GM12878 (cell line): ENCODE results near the gene ADAMTS14. TPM values are rescaled to one million over a fixed set of nuclear protein-coding genes. Genes with fewer than 3 reads are reported as not detected.

Source experiments
- ATAC-seq: fragments of 200-7000 bp; cut with Tn5 transposase; 3 replicates; pipeline ENCODE4 v1.9.1; 2020; ENCODE audit warnings: mild to moderate bottlenecking, moderate library complexity
- BruUV-seq: library from RNA; stranded (reverse); fragments of 400-500 nt; replicated peaks from 2 replicates; lab custom pipeline; 2021; lab: Mats Ljungman, UMichigan
- CTCF ChIA-PET: fragments of 300-600 bp; sonication (Branson Sonifier 250); formaldehyde crosslinking; extraction: SDS; loops from one replicate; lab custom pipeline; 2021; ENCODE audit warnings: inconsistent platforms; lab: Yijun Ruan, JAX
- POLR2A ChIA-PET: fragments of 350-600 bp; formaldehyde crosslinking; extraction: SDS; loops from one replicate; lab custom pipeline; 2021; ENCODE audit warnings: inconsistent platforms; lab: Charles Lee
- RAD21 ChIA-PET: fragments of 300-600 bp; sonication (Branson Sonifier 250); formaldehyde crosslinking; loops from one replicate; lab custom pipeline; 2023; ENCODE audit warnings: antibody characterized with exemption; ENCODE audit not compliant: unreplicated experiment; lab: Charles Lee
- SMC1A ChIA-PET: fragments of 300-600 bp; sonication (Branson Sonifier 250); formaldehyde crosslinking; loops from one replicate; lab custom pipeline; 2023; ENCODE audit not compliant: unreplicated experiment, uncharacterized antibody; lab: Charles Lee
- DNase-seq: peaks from one replicate; pipeline ENCODE4 v3.0.0-alpha.2; 2011; ENCODE audit warnings: low read depth, low spot score
- FAIRE-seq: peaks from 3 replicates; lab custom pipeline; 2011; peaks lifted over from hg19 to GRCh38; lab: Jason Lieb, UNC
- H2AFZ ChIP-seq: 2 replicates; pipeline ENCODE4 v1.6.0; 2011; ENCODE audit warnings: low read depth, low read length, control low read depth; ENCODE audit not compliant: control insufficient read depth
- H3K27ac ChIP-seq: 2 replicates; pipeline ENCODE4 v1.5.1; 2011; ENCODE audit warnings: control low read depth; ENCODE audit not compliant: control insufficient read depth, insufficient read depth
- H3K27me3 ChIP-seq, 2 experiments: replicated peaks in 1 of 2; 2 replicates each; pipeline versions ENCODE4 v1.6.0 to v1.6.1; 2011; ENCODE audit warnings: low read length in 1 of 2; ENCODE audit not compliant: control insufficient read depth in 2 of 2, insufficient read depth in 2 of 2
- H3K36me3 ChIP-seq, 2 experiments: 2 replicates each; pipeline ENCODE4 v1.5.1; 2011; ENCODE audit warnings: low read length in 1 of 2; ENCODE audit not compliant: control insufficient read depth in 2 of 2, insufficient read depth in 2 of 2
- H3K4me1 ChIP-seq: 2 replicates; pipeline ENCODE4 v1.6.1; 2011; ENCODE audit warnings: mild to moderate bottlenecking, low read length, moderate library complexity, mixed read lengths; ENCODE audit not compliant: control insufficient read depth, insufficient read depth
- H3K4me2 ChIP-seq: 2 replicates; pipeline ENCODE4 v1.6.0; 2011; ENCODE audit warnings: control low read depth; ENCODE audit not compliant: control insufficient read depth, insufficient read depth
- H3K4me3 ChIP-seq: fragments of 200-600 bp; sonication (generic); 2 replicates; pipeline ENCODE4 v1.5.1; 2016
- H3K79me2 ChIP-seq: 2 replicates; pipeline ENCODE4 v1.6.0; 2011; ENCODE audit warnings: low read length; ENCODE audit not compliant: control insufficient read depth, insufficient read depth
- H3K9ac ChIP-seq: 2 replicates; pipeline ENCODE4 v1.8.0; 2011; ENCODE audit warnings: low read length, control low read depth, mixed read lengths; ENCODE audit not compliant: control insufficient read depth, insufficient read depth
- H3K9me3 ChIP-seq: replicated peaks from 3 replicates; pipeline ENCODE4 v1.5.1; 2011; ENCODE audit warnings: mild to moderate bottlenecking, low read length; ENCODE audit not compliant: control insufficient read depth, insufficient read depth
- H4K20me1 ChIP-seq: 2 replicates; pipeline ENCODE4 v1.6.0; 2011; ENCODE audit not compliant: control insufficient read depth, insufficient read depth
- BACH1 ChIP-seq: fragments of 450-650 bp; IDR thresholded peaks from 2 replicates; pipeline ENCODE4 v1.6.1; 2017; ENCODE audit warnings: mild to moderate bottlenecking, borderline replicate concordance
- EZH2 ChIP-seq: IDR thresholded peaks from 2 replicates; pipeline ENCODE4 v1.6.1; 2012; ENCODE audit warnings: low read depth, mild to moderate bottlenecking, control low read depth, inconsistent platforms, low read length, borderline replicate concordance; ENCODE audit not compliant: control insufficient read depth
- NFYA ChIP-seq: IDR thresholded peaks from 2 replicates; pipeline ENCODE4 v1.6.1; 2011; ENCODE audit warnings: low read depth, mild to moderate bottlenecking, low read length, improper control_type of control experiment, borderline replicate concordance
- SREBF1 ChIP-seq: IDR thresholded peaks from 2 replicates; pipeline ENCODE4 v1.6.1; 2012; ENCODE audit warnings: mild to moderate bottlenecking, low read length
- STAT1 ChIP-seq: fragments of 450-650 bp; conservative IDR thresholded peaks from 2 replicates; pipeline ENCODE4 v1.6.1; 2014; ENCODE audit warnings: antibody characterized with exemption, mild to moderate bottlenecking
- ZZZ3 ChIP-seq: IDR thresholded peaks from 2 replicates; pipeline ENCODE4 v1.6.1; 2011; ENCODE audit warnings: low read depth; ENCODE audit not compliant: control insufficient read depth, insufficient read length
- WGBS: methylation state at CpG from one replicate; pipeline ENCODE4 v1.1.6; 2016; ENCODE audit warnings: low lambda C conversion rate; ENCODE audit not compliant: insufficient replicate concordance, insufficient coverage; ENCODE audit errors: missing lambda C conversion rate; 5-methylcytosine and 5-hydroxymethylcytosine counted together
- in situ Hi-C: fragments of 300-500 bp; cut with MboI; formaldehyde crosslinking; loops from 9 replicates; pipeline ENCODE4 v1.14.3; 2018; ENCODE audit warnings: mixed read lengths
- intact Hi-C: fragments of 100-400 bp; cut with micrococcal nuclease; formaldehyde crosslinking; loops from one replicate; pipeline ENCODE4 v1.14.2; 2022; ENCODE audit not compliant: unreplicated experiment
- polyA plus RNA-seq, 11 experiments: library from polyadenylated mRNA; depleted of rRNA in 4 of 11; unstranded in 6 of 11; stranded (reverse) in 5 of 11; fragments of >200 nt; fragmentation: Nextera tagmentation in 4 of 11; fragmentation: Illumina TruSeq in 1 of 11; extraction: Ambion mirVana in 4 of 11; extraction: Trizol in 1 of 11; gene quantifications; 1 replicate in 1 of 11; 2 replicates in 10 of 11; pipeline versions ENCODE4 v1.2.1 to v1.2.3, GENCODE V29; 2011 to 2016; ENCODE audit warnings: inconsistent platforms in 2 of 11, missing spikeins in 2 of 11, low read depth in 1 of 11
- total RNA-seq, 4 experiments: library from RNA; depleted of rRNA in 3 of 4; stranded (reverse); fragments of >200 nt in 3 of 4; fragmentation: Illumina TruSeq in 1 of 4; extraction: Trizol in 1 of 4; gene quantifications; 2 replicates each; pipeline versions ENCODE4 v1.2.1 to v1.2.3, GENCODE V29; 2013 to 2021
- TF ChIP-seq, protein P1 (sequence below): fragments of 450-650 bp; IDR thresholded peaks from 2 replicates; pipeline ENCODE4 v1.6.1; 2017; ENCODE audit warnings: mild to moderate bottlenecking, moderate library complexity
- TF ChIP-seq, protein P2 (sequence below): fragments of 150-350 bp; IDR thresholded peaks from 2 replicates; pipeline ENCODE4 v1.6.1; 2016; ENCODE audit warnings: low read depth, low read length

ADAMTS14 gene
- total and polyA plus RNA-seq, 10 of the 15 experiments (the other 5 are each of a cell fraction or from before 2014, with no cell fraction given) = 0.03 to 0.05 TPM; not detected in 8

DNA sequence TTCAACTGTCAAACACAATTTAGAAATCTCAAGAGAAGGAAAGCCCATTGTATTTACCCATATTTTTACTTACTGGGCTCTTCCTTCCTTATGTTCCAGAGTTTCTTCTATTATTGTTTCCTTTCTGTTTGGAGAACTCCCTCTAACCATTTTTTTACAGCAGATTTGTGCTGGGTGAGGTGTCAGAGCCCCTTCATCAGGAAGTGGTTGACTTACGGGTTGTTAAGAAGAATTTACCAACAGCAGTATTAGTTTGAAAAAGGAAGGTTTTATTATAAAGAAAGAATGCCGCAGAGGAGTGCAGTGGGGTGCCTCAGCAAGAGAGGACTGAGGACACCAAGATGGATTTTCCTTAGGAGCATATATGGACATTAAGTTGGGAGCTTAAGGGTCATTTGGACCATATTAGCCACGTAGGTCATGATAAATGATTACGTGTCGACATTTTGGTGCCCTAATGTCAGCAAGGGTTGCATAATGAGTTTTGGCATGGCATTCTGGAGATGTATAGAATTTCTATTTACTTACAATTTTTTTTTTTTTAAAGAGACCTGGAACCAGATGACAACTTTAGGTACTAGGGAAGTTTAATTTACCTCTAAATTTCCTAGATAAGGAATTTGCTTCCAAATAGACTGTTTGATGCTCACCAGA is 119.2 kb downstream of the ADAMTS14 start:
- no peak for TF ChIP-seq BACH1
- TF ChIP-seq EZH2 = no peak
- TF ChIP-seq, protein P1, sequence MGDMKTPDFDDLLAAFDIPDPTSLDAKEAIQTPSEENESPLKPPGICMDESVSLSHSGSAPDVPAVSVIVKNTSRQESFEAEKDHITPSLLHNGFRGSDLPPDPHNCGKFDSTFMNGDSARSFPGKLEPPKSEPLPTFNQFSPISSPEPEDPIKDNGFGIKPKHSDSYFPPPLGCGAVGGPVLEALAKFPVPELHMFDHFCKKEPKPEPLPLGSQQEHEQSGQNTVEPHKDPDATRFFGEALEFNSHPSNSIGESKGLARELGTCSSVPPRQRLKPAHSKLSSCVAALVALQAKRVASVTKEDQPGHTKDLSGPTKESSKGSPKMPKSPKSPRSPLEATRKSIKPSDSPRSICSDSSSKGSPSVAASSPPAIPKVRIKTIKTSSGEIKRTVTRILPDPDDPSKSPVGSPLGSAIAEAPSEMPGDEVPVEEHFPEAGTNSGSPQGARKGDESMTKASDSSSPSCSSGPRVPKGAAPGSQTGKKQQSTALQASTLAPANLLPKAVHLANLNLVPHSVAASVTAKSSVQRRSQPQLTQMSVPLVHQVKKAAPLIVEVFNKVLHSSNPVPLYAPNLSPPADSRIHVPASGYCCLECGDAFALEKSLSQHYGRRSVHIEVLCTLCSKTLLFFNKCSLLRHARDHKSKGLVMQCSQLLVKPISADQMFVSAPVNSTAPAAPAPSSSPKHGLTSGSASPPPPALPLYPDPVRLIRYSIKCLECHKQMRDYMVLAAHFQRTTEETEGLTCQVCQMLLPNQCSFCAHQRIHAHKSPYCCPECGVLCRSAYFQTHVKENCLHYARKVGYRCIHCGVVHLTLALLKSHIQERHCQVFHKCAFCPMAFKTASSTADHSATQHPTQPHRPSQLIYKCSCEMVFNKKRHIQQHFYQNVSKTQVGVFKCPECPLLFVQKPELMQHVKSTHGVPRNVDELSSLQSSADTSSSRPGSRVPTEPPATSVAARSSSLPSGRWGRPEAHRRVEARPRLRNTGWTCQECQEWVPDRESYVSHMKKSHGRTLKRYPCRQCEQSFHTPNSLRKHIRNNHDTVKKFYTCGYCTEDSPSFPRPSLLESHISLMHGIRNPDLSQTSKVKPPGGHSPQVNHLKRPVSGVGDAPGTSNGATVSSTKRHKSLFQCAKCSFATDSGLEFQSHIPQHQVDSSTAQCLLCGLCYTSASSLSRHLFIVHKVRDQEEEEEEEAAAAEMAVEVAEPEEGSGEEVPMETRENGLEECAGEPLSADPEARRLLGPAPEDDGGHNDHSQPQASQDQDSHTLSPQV = no peak
- TF ChIP-seq STAT1 = no peak
- TF ChIP-seq, protein P2, sequence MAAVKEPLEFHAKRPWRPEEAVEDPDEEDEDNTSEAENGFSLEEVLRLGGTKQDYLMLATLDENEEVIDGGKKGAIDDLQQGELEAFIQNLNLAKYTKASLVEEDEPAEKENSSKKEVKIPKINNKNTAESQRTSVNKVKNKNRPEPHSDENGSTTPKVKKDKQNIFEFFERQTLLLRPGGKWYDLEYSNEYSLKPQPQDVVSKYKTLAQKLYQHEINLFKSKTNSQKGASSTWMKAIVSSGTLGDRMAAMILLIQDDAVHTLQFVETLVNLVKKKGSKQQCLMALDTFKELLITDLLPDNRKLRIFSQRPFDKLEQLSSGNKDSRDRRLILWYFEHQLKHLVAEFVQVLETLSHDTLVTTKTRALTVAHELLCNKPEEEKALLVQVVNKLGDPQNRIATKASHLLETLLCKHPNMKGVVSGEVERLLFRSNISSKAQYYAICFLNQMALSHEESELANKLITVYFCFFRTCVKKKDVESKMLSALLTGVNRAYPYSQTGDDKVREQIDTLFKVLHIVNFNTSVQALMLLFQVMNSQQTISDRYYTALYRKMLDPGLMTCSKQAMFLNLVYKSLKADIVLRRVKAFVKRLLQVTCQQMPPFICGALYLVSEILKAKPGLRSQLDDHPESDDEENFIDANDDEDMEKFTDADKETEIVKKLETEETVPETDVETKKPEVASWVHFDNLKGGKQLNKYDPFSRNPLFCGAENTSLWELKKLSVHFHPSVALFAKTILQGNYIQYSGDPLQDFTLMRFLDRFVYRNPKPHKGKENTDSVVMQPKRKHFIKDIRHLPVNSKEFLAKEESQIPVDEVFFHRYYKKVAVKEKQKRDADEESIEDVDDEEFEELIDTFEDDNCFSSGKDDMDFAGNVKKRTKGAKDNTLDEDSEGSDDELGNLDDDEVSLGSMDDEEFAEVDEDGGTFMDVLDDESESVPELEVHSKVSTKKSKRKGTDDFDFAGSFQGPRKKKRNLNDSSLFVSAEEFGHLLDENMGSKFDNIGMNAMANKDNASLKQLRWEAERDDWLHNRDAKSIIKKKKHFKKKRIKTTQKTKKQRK = no peak
- TF ChIP-seq NFYA = no peak
- TF ChIP-seq SREBF1 = no peak
- no peak for TF ChIP-seq ZZZ3
- TF ChIP-seq, all 136 proteins: peak for 0
- H3K9me3 ChIP-seq = no peaks in the 10 kb centered on the region
- ChIA-PET CTCF (no interaction called here), POLR2A (no interaction called here), SMC1A (no interaction called here), RAD21 (no interaction called here)
- H3K9ac ChIP-seq = no peak overlapping the region
- H3K27me3 ChIP-seq = no peaks in the 10 kb centered on the region
- WGBS = 12% methylated on average over 5 of the region's 5 CpGs
- no TSS peak for BruUV-seq
- no peaks in the 10 kb centered on the region for H4K20me1 ChIP-seq
- in situ Hi-C loops = no loop called here
- no peak for FAIRE-seq
- no peak for ATAC-seq
- H3K4me1 ChIP-seq = no peaks in the 10 kb centered on the region
- H3K36me3 ChIP-seq = no peaks in the 10 kb centered on the region
- intact Hi-C loops = no loop called here
- H3K79me2 ChIP-seq = no peaks in the 10 kb centered on the region
- no peak overlapping the region for H3K4me3 ChIP-seq
- DNase-seq = no peak
- no peak overlapping the region for H3K4me2 ChIP-seq
- no peak overlapping the region for H3K27ac ChIP-seq
- no peak overlapping the region for H2AFZ ChIP-seq
